Mesendoderm (in vitro differentiated cells): ENCODE measurements around the gene E4F1.

Experiments
- DNase-seq: peaks from one replicate; pipeline ENCODE4 v3.0.0; 2013
- H2AK5ac ChIP-seq: 2 replicates; pipeline ENCODE4 v1.6.1; 2013; ENCODE audit warnings: low read length, inconsistent platforms
- H2BK120ac ChIP-seq: 2 replicates; pipeline ENCODE4 v1.6.1; 2013; ENCODE audit warnings: low read depth, mild to moderate bottlenecking, low read length, moderate library complexity, mixed read lengths
- H2BK15ac ChIP-seq: replicated peaks from 2 replicates; pipeline ENCODE4 v1.6.1; 2013; ENCODE audit warnings: low read depth, mild to moderate bottlenecking, moderate library complexity
- H2BK5ac ChIP-seq: 2 replicates; pipeline ENCODE4 v1.6.1; 2013; ENCODE audit warnings: low read length, inconsistent platforms
- H3K18ac ChIP-seq: 2 replicates; pipeline ENCODE4 v1.6.1; 2013; ENCODE audit warnings: mild to moderate bottlenecking, low read length, mixed read lengths
- H3K23ac ChIP-seq: one replicate; pipeline ENCODE4 v1.6.1; 2013; ENCODE audit warnings: low read length
- H3K27ac ChIP-seq: 2 replicates; pipeline ENCODE4 v1.5.1; 2013; ENCODE audit warnings: low read depth, mild to moderate bottlenecking, inconsistent platforms, low read length, moderate library complexity
- H3K27me3 ChIP-seq: 2 replicates; pipeline ENCODE4 v1.6.1; 2013; ENCODE audit warnings: low read length, control low read depth, mild to moderate bottlenecking, inconsistent platforms; ENCODE audit not compliant: insufficient read depth, poor library complexity
- H3K36me3 ChIP-seq: 2 replicates; pipeline ENCODE4 v1.6.1; 2013; ENCODE audit warnings: low read length, inconsistent platforms; ENCODE audit not compliant: control insufficient read depth, insufficient read depth
- H3K4ac ChIP-seq: one replicate; pipeline ENCODE4 v1.6.1; 2013; ENCODE audit warnings: low read depth, mild to moderate bottlenecking, low read length, moderate library complexity
- H3K4me1 ChIP-seq: 2 replicates; pipeline ENCODE4 v1.6.1; 2013; ENCODE audit warnings: low read depth, low read length, inconsistent platforms; ENCODE audit not compliant: control insufficient read depth
- H3K4me2 ChIP-seq: 2 replicates; pipeline ENCODE4 v1.6.1; 2013; ENCODE audit warnings: low read length
- H3K4me3 ChIP-seq: 2 replicates; pipeline ENCODE4 v1.5.1; 2013; ENCODE audit warnings: mild to moderate bottlenecking, low read length
- H3K56ac ChIP-seq: one replicate; pipeline ENCODE4 v1.6.1; 2013; ENCODE audit warnings: low read length
- H3K79me1 ChIP-seq: 2 replicates; pipeline ENCODE4 v1.6.1; 2013; ENCODE audit warnings: low read length, inconsistent platforms
- H3K79me2 ChIP-seq: 2 replicates; pipeline ENCODE4 v1.6.1; 2013; ENCODE audit warnings: mild to moderate bottlenecking, low read length; ENCODE audit not compliant: control insufficient read depth, insufficient read depth
- H3K9ac ChIP-seq: 2 replicates; pipeline ENCODE4 v1.6.1; 2013; ENCODE audit warnings: low read length, inconsistent platforms
- H4K5ac ChIP-seq: one replicate; pipeline ENCODE4 v1.6.1; 2013; ENCODE audit warnings: low read length
- H4K8ac ChIP-seq: one replicate; pipeline ENCODE4 v1.6.1; 2013; ENCODE audit warnings: low read depth, mild to moderate bottlenecking, control low read depth, low read length, moderate library complexity
- WGBS: extraction: QIAGEN DNeasy Blood & Tissue Kit; methylation state at CpG from one replicate; pipeline ENCODE4 v1.1.7; 2013; ENCODE audit warnings: low lambda C conversion rate, missing lambda C conversion rate; ENCODE audit not compliant: insufficient coverage; ENCODE audit errors: extremely low coverage; 5-methylcytosine and 5-hydroxymethylcytosine counted together

The E4F1 gene

GRCh38 chr16:2231016-2231931 is 7.9 kb downstream of the E4F1 start:
- Histone ChIP-seq H4K8ac (no peak overlapping the region), H2AK5ac (no peak overlapping the region), H3K36me3 (no peaks in the 10 kb centered on the region), H2BK15ac (no peak overlapping the region), H3K27me3 (no peaks in the 10 kb centered on the region), H3K4ac (no peak overlapping the region), H2BK120ac (no peak overlapping the region), H4K5ac (no peak overlapping the region), H3K79me2 (peaks cover 6% of the 10 kb centered on the region), H2BK5ac (no peak overlapping the region), H3K56ac (no peak overlapping the region), H3K27ac (no peak overlapping the region), H3K23ac (no peak overlapping the region), H3K4me2 (no peak overlapping the region), H3K4me1 (no peaks in the 10 kb centered on the region), H3K79me1 (peaks cover 7% of the 10 kb centered on the region), H3K4me3 (no peak overlapping the region), H3K9ac (no peak overlapping the region), H3K18ac (no peak overlapping the region)
- no peak for DNase-seq
- WGBS: no CpG with 5 or more reads among the region's 29 CpGs

- Histone ChIP-seq H2AK5ac (no peak overlapping the region), H4K8ac (no peak overlapping the region), H3K79me1 (peaks cover 3% of the 10 kb centered on the region), H3K4ac (no peak overlapping the region), H3K4me1 (no peaks in the 10 kb centered on the region), H3K23ac (no peak overlapping the region), H3K56ac (no peak overlapping the region), H3K27me3 (peaks cover 3% of the 10 kb centered on the region), H4K5ac (no peak overlapping the region), H3K27ac (no peak overlapping the region), H2BK120ac (no peak overlapping the region), H2BK15ac (no peak overlapping the region), H3K4me3 (no peak overlapping the region), H3K79me2 (peaks cover 2% of the 10 kb centered on the region), H3K9ac (no peak overlapping the region), H3K36me3 (no peaks in the 10 kb centered on the region), H2BK5ac (no peak overlapping the region), H3K4me2 (no peak overlapping the region), H3K18ac (no peak overlapping the region)
- no peak for DNase-seq
- no CpG with 5 or more reads among the region's 41 CpGs for WGBS
These were observed 9.0 kb downstream of the E4F1 start for GRCh38 chr16:2232094-2232990.

GRCh38 chr16:2233046-2233775 is 9.8 kb downstream of the E4F1 start:
- Histone ChIP-seq H4K5ac (no peak overlapping the region), H3K27ac (no peak overlapping the region), H2BK120ac (no peak overlapping the region), H3K79me2 (no peaks in the 10 kb centered on the region), H3K4me3 (no peak overlapping the region), H3K4me1 (no peaks in the 10 kb centered on the region), H2BK5ac (no peak overlapping the region), H3K27me3 (peaks cover 3% of the 10 kb centered on the region), H3K56ac (no peak overlapping the region), H2AK5ac (no peak overlapping the region), H2BK15ac (no peak overlapping the region), H3K18ac (no peak overlapping the region), H3K36me3 (no peaks in the 10 kb centered on the region), H3K9ac (no peak overlapping the region), H4K8ac (no peak overlapping the region), H3K23ac (no peak overlapping the region), H3K4me2 (no peak overlapping the region), H3K79me1 (no peaks in the 10 kb centered on the region), H3K4ac (no peak overlapping the region)
- WGBS: no CpG with 5 or more reads among the region's 28 CpGs
- DNase-seq: no peak

GRCh38 chr16:2233872-2234812 is 10.8 kb downstream of the E4F1 start:
- Histone ChIP-seq H2BK5ac (no peak overlapping the region), H3K18ac (no peak overlapping the region), H4K5ac (no peak overlapping the region), H3K23ac (no peak overlapping the region), H3K4me1 (no peaks in the 10 kb centered on the region), H4K8ac (no peak overlapping the region), H3K56ac (no peak overlapping the region), H3K4me3 (no peak overlapping the region), H3K4ac (no peak overlapping the region), H3K36me3 (no peaks in the 10 kb centered on the region), H3K79me1 (no peaks in the 10 kb centered on the region), H3K9ac (no peak overlapping the region), H3K4me2 (no peak overlapping the region), H2AK5ac (no peak overlapping the region), H2BK120ac (no peak overlapping the region), H3K27me3 (peaks cover 3% of the 10 kb centered on the region), H2BK15ac (no peak overlapping the region), H3K27ac (no peak overlapping the region), H3K79me2 (no peaks in the 10 kb centered on the region)
- no peak for DNase-seq
- no CpG with 5 or more reads among the region's 51 CpGs for WGBS

GRCh38 chr16:2234813-2235170 is 11.4 kb downstream of the E4F1 start:
- Histone ChIP-seq H4K5ac (no peak overlapping the region), H3K9ac (no peak overlapping the region), H3K27me3 (peaks cover 3% of the 10 kb centered on the region), H3K4me2 (no peak overlapping the region), H3K56ac (no peak overlapping the region), H3K4me1 (no peaks in the 10 kb centered on the region), H3K4me3 (no peak overlapping the region), H3K27ac (no peak overlapping the region), H4K8ac (no peak overlapping the region), H3K36me3 (no peaks in the 10 kb centered on the region), H2BK120ac (no peak overlapping the region), H3K4ac (no peak overlapping the region), H3K79me2 (no peaks in the 10 kb centered on the region), H3K23ac (no peak overlapping the region), H3K18ac (no peak overlapping the region), H2BK15ac (no peak overlapping the region), H2AK5ac (no peak overlapping the region), H2BK5ac (no peak overlapping the region), H3K79me1 (no peaks in the 10 kb centered on the region)
- no CpG with 5 or more reads among the region's 18 CpGs for WGBS
- no peak for DNase-seq
